Transverse colon (tissue), 4 donors: ENCODE data around the gene TNS3. TPM values are rescaled to one million over a fixed set of nuclear protein-coding genes. Genes with fewer than 3 reads are reported as not detected.

Experiments
- DNase-seq: peaks from one replicate; pipeline ENCODE4 v3.0.0-alpha.2; 2019
- H3K27ac ChIP-seq, 4 donors: fragments of 200-600 bp; sonication (generic); 2 replicates each; pipeline ENCODE4 v1.5.1; 2016 to 2018; ENCODE audit warnings: inconsistent platforms in 4 of 4
- H3K27me3 ChIP-seq: fragments of 200-600 bp; sonication (generic); 2 replicates; pipeline ENCODE4 v1.5.1; 2017; ENCODE audit warnings: inconsistent platforms
- H3K36me3 ChIP-seq, 4 donors: fragments of 200-600 bp; sonication (generic); 2 replicates each; pipeline ENCODE4 v1.5.1; 2017 to 2019; ENCODE audit warnings: inconsistent platforms in 4 of 4
- H3K4me1 ChIP-seq, 4 donors: fragments of 200-600 bp; sonication (generic); 2 replicates each; pipeline ENCODE4 v1.5.1; 2017 to 2020; ENCODE audit warnings: inconsistent platforms in 4 of 4
- H3K4me3 ChIP-seq, 4 donors: fragments of 200-600 bp; sonication (generic); 1 replicate in 1 of 4; 2 replicates in 3 of 4; pipeline versions ENCODE4 v1.5.1 to v1.6.1; 2017 to 2019; ENCODE audit warnings: inconsistent platforms in 4 of 4
- H3K9me3 ChIP-seq, 2 donors: fragments of 200-600 bp; sonication (generic); 2 replicates each; pipeline ENCODE4 v1.5.1; 2017 to 2019; ENCODE audit warnings: inconsistent platforms in 2 of 2
- CTCF ChIP-seq, 5 experiments: fragments of 200-600 bp in 3 of 5; fragments of 450-650 bp in 2 of 5; sonication (generic) in 3 of 5; IDR thresholded peaks; 1 replicate in 2 of 5; 2 replicates in 3 of 5; pipeline ENCODE4 v1.5.1; 2016 to 2017; ENCODE audit warnings: antibody characterized with exemption in 5 of 5, inconsistent platforms in 3 of 5, mild to moderate bottlenecking in 2 of 5, moderate library complexity in 1 of 5
- EP300 ChIP-seq: sonication (generic); formaldehyde crosslinking; IDR thresholded peaks from one replicate; pipeline ENCODE4 v1.6.1; 2017; ENCODE audit warnings: antibody characterized with exemption, low read depth
- POLR2A ChIP-seq: fragments of 450-650 bp; IDR thresholded peaks from one replicate; pipeline ENCODE4 v1.6.1; 2016; ENCODE audit warnings: antibody characterized with exemption, mild to moderate bottlenecking, moderate library complexity
- POLR2AphosphoS5 ChIP-seq, 3 donors: sonication (generic); formaldehyde crosslinking; IDR thresholded peaks; one replicate each; pipeline ENCODE4 v1.6.1; 2016; ENCODE audit warnings: antibody characterized with exemption in 3 of 3
- WGBS, 2 donors: methylation state at CpG; one replicate each; pipeline ENCODE4 v1.1.5; 2018; ENCODE audit warnings: low coverage in 1 of 2; 5-methylcytosine and 5-hydroxymethylcytosine counted together
- in situ Hi-C, 4 donors: fragments of 200-750 bp; cut with MboI; loops; one replicate each; pipeline versions ENCODE4 v1.15.0 to v1.15.1; 2017; ENCODE audit warnings: low sequenced_read_pairs in 3 of 4, low pct_ligation_motif_present in 1 of 4, low pct_unique_long_range_greater_than_20kb in 1 of 4
- intact Hi-C: fragments of 100-400 bp; cut with DNase I; formaldehyde crosslinking; loops from one replicate; pipeline ENCODE4 v1.15.1; 2023; ENCODE audit warnings: low total_unique reads
- total RNA-seq, 4 donors: library from RNA; depleted of rRNA; stranded (reverse); fragments of >200 nt; gene quantifications; one replicate each; pipeline ENCODE4 v1.1.0, GENCODE V29; 2016

The TNS3 gene
- total RNA-seq, 4 donors from 2014 or later = 58.5 to 104 (median 72.7) TPM

DNA sequence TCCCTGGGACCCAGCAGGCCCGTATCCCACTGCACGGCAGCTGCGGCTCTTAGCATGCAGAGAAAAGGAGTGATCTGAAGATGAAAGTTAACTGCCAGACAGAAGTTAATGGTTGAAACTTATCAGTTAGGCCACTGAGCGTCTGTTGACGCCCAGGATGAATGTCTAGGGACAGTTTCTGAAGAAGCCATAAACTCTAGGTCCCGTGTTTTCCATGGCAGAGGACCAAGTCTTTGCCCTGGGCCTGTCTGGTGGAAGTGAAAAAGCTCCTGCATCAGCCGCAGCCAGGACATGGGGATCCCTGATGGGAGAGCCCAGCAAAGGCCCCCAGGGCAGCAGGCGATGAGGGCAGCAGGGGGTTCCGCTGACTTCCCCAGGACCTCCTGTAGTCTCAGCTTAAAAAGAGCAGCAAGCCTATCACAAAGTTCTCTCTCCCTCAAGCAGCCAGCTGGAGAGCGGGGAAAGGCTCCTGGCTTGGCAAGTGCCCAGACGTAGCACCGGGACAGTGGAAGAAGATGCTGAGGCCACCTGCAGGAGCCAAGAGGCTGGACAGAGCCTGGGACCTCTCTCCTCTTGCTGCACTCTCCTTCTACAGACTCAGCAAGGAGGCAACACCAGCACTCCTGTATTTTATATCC is 79.6 kb downstream of the TNS3 start:
- Histone ChIP-seq H3K27ac (peak overlapping the region; percentile 39 to 63 (median 58)), H3K4me3 (no peak overlapping the region), H3K4me1 (peaks cover 48 to 65% (median 60%) of the 10 kb centered on the region in 4 donors), H3K36me3 (no peaks in the 10 kb centered on the region), H3K9me3 (no peaks in the 10 kb centered on the region), H3K27me3 (no peaks in the 10 kb centered on the region)
- intact Hi-C loops = no loop called here
- TF ChIP-seq POLR2A = no peak
- no peak for TF ChIP-seq POLR2AphosphoS5 (IDR thresholded peaks at IDR 0.05)
- no peak for TF ChIP-seq EP300
- no peak for TF ChIP-seq CTCF (IDR thresholded peaks at IDR 0.05)
- DNase-seq = peak; percentile 77
- in situ Hi-C loops = no loop called here
- WGBS, 2 donors = 56 to 66% methylated on average over 4 to 12 of the region's 12 CpGs

GRCh38 chr7:47501406-47501805 is 80.5 kb downstream of the TNS3 start:
- no peak for DNase-seq
- in situ Hi-C loops = no loop called here
- TF ChIP-seq EP300 (no peak), CTCF (IDR thresholded peaks at IDR 0.05) (no peak), POLR2A (no peak), POLR2AphosphoS5 (IDR thresholded peaks at IDR 0.05) (no peak)
- peaks cover 55 to 75% (median 66%) of the 10 kb centered on the region in 4 donors for H3K4me1 ChIP-seq
- peak overlapping the region; percentile 16 to 63 (median 58) for H3K27ac ChIP-seq
- H3K9me3 ChIP-seq = no peaks in the 10 kb centered on the region
- intact Hi-C loops = no loop called here
- no peaks in the 10 kb centered on the region for H3K27me3 ChIP-seq
- WGBS, 2 donors = 69 to 83% methylated on average over 3 to 11 of the region's 11 CpGs
- H3K4me3 ChIP-seq = no peak overlapping the region
- no peaks in the 10 kb centered on the region for H3K36me3 ChIP-seq

GRCh38 chr7:47500103-47500563 is 81.8 kb downstream of the TNS3 start:
- in situ Hi-C loops = no loop called here
- intact Hi-C loops = no loop called here
- Histone ChIP-seq H3K4me3 (no peak overlapping the region), H3K27ac (peak overlapping the region in 3 of 4 donors; percentile 37 to 76 (median 73)), H3K27me3 (no peaks in the 10 kb centered on the region), H3K36me3 (no peaks in the 10 kb centered on the region), H3K9me3 (no peaks in the 10 kb centered on the region), H3K4me1 (peaks cover 56 to 81% (median 68%) of the 10 kb centered on the region in 4 donors)
- DNase-seq = peak; percentile 64
- whole genome bisulfite sequencing, 2 donors = 41 to 62% methylated on average over 4 to 15 of the region's 15 CpGs
- TF ChIP-seq CTCF (IDR thresholded peaks at IDR 0.05) (no peak), POLR2AphosphoS5 (IDR thresholded peaks at IDR 0.05) (no peak), POLR2A (no peak), EP300 (no peak)

DNA sequence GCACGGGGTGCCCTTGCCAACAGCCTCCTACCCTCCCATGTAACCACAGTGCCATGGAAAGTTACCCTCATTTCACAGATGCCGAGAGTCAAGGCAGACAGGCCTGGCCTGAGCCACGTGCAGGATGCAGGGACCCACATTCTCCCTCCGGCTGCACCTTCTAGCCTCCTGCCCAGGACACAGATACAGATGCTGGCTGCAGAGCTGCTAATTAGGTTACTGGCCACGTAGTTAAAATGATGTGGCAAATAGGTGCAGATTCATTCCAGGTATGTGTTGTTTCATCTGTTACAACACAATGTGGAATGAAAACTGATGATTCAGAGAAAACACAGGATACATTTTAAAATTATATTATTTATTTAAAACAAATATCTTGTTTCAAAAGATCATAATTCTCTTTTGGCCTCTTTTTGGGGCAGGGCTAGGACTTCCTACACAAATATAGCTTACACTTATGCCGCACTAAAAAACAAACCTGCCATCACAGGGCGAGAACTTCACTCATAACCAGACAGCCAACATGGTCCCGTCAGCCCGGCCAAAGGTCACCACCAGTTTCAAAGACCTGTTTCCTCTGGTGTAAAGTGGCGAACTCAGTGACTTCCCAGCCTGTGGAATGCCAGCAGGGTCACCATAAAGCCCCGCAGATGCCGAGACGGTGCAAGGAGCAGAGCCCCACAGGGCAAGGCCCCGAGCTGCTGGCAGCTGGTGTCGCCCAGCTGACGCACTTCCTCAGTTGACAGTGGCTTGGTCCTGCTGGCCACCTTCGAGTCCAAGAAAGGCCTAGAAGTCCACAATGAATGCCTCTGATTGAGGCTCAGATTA is 83.5 kb downstream of the TNS3 start:
- Histone ChIP-seq H3K27ac (peak overlapping the region; percentile 70 to 77 (median 74)), H3K27me3 (no peaks in the 10 kb centered on the region), H3K4me3 (no peak overlapping the region), H3K4me1 (peaks cover 62 to 86% (median 76%) of the 10 kb centered on the region in 4 donors), H3K36me3 (no peaks in the 10 kb centered on the region), H3K9me3 (no peaks in the 10 kb centered on the region)
- intact Hi-C loops = no loop called here
- TF ChIP-seq POLR2AphosphoS5 (IDR thresholded peaks at IDR 0.05) = peak in 1 of 3 donors; percentile 16
- no peak for TF ChIP-seq POLR2A
- no peak for TF ChIP-seq EP300
- TF ChIP-seq CTCF (IDR thresholded peaks at IDR 0.05) = no peak
- 29 to 49% methylated on average over 5 to 17 of the region's 17 CpGs for WGBS, 2 donors
- DNase-seq = peak; percentile 71
- in situ Hi-C loops = no loop called here
